HG02642 (cell line): ENCODE results near the gene SLC35F2.
"Not testable (repeated sequence)": the region's sequence is repeated elsewhere in the genome, so short reads cannot be mapped to it uniquely, and the experiment has no call there.

ENCODE experiments used
- ATAC-seq: cut with Tn5 transposase; IDR thresholded peaks from one replicate; pipeline ENCODE4 v1.9.1; 2021; ENCODE audit warnings: mild to moderate bottlenecking; ENCODE audit not compliant: unreplicated experiment, poor library complexity

SLC35F2 gene

GRCh38 chr11:107791343-107792048 lies 67.1 kb downstream of the SLC35F2 start:
- no peak for ATAC-seq

- no peak for ATAC-seq
These were observed 68.8 kb downstream of the SLC35F2 start for GRCh38 chr11:107789767-107790166.

DNA sequence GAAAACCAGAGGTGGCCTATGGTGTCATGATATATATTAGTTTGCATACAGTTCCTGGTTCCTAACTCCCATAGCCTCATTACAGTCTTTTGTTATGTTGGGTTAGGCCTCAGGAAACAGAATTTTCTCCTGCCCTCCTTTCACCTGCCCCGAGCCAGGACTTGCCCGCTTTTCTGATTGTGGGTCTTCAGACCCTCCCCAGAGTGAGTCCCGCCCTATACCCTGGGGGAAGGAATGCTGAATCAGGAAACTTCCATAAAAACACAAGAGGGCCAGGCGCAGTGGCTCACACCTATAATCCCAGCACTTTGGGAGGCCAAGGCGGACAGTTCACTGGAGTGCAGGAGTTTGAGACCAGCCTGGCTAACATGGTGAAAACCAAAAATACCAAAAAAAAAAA lies 70.9 kb downstream of the SLC35F2 start:
- no peak for ATAC-seq

- ATAC-seq: no peak
These were observed 73.2 kb downstream of the SLC35F2 start for GRCh38 chr11:107785401-107785800.

- ATAC-seq: no peak
These were observed 75.5 kb downstream of the SLC35F2 start for GRCh38 chr11:107783121-107783520.

DNA sequence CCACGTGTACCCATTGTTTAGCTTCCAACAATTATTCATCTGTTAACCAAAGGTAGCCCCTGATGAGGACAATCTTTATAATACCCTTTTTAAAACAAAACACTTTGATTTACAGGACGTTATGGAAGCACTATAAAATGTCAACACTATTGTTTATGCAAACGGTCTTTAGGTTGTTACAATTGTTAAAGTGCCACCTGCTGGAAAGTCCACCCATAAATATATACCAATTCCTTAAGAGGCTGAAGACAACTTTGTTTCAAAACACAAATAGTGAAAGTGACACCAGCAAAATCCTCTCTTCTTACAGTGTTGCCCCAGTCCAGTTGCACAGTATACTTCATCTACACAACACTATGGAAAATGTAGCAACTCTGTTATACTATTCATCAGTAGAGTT lies 77.8 kb downstream of the SLC35F2 start:
- no peak for ATAC-seq

GRCh38 chr11:107780136-107780535 lies 78.5 kb downstream of the SLC35F2 start:
- ATAC-seq: no peak

DNA sequence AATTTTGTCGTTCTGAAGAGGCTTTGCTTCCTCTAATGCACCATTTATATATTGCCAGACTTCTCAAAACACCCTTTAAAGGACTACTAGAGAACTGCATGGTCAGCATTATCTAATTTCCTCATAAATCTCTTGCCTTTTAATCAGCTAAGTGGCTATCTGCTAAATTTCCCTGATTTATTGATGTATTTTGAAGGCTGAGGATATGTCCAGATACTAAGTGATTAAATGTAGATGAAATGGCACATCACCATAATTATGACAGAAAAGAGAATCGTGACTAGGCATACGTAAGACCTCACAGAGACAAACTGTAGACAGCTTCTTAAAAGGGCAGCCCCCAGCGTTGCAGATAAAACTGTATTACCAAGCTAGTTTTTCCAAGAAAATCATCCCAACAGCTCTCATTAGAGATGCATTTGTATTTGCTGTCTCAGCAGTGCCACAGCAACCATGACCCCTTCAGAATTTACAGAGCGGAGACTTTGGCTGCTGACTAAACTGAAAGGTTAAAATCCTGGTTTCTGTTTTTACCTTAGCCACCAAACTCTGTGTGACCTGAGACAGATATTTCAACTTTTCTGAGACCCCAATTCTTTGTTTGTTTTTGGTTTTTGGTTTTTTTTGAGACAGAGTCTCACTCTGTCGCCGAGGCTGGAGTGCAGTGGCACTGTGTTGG lies 79.6 kb downstream of the SLC35F2 start:
- no peak for ATAC-seq

DNA sequence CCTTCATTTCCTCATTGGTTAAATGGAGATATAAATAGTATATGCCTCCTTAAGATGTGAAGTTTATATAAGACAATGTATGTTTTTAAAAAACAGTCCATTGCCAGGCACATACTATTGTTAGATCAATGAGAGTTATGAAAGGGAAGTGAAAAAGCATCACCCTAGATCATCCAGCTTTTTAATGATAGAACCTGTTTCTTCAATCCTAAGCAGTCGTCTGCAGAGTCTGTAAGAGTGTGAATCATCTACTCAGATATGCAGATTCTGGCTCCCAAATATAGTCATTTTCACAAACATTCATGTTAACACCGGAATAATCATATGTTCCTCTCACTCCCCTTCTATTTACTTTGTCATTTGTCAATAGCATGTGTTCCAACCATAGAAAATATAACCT lies 81.5 kb downstream of the SLC35F2 start:
- no peak for ATAC-seq

DNA sequence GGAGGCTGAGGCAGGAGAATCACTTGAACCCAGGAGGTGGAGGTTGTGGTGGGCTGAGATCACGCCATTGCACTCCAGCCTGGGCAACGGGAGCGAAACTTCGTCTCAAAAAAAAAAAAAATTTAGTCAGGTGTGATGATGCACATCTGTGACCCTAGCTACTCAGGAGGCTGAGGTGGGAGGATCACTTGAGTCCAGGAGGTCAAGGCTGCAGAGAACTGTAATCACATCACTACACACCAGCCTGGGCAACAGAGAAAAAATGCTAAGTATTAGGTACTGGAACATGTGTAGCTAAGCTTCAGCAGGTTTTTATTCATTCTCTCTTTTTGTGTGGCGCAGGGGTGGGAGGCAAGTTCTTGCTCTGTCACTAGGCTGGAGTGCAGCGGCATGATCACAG lies 82.5 kb downstream of the SLC35F2 start:
- no peak for ATAC-seq

GRCh38 chr11:107770551-107770951 lies 88.0 kb downstream of the SLC35F2 start:
- no peak for ATAC-seq

DNA sequence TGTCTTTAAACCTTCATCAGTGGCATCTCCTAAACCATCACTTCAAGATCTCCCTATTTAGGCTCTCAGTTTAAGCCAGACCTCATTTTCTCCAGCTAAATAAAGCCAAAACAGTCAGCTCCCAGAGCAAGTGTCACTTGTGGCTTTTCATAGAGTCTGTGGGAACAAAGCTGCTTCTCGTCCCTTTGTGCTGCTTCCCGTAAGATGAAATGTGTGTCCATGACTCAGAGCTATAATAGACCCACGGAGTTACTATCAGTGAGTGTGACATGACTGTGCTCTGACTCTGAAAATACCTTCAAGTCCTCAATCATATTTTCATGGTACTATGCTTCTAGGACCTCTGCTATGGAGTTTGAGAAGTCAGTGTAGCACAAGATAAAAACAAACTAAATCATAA lies 89.4 kb downstream of the SLC35F2 start:
- ATAC-seq: no peak

- ATAC-seq: not testable (repeated sequence)
These were observed 99.8 kb downstream of the SLC35F2 start for GRCh38 chr11:107758719-107759355.

- ATAC-seq: no peak
These were observed 100.9 kb downstream of the SLC35F2 start for GRCh38 chr11:107757661-107758060.

- no peak for ATAC-seq
These were observed 102.0 kb downstream of the SLC35F2 start for GRCh38 chr11:107756553-107756952.

DNA sequence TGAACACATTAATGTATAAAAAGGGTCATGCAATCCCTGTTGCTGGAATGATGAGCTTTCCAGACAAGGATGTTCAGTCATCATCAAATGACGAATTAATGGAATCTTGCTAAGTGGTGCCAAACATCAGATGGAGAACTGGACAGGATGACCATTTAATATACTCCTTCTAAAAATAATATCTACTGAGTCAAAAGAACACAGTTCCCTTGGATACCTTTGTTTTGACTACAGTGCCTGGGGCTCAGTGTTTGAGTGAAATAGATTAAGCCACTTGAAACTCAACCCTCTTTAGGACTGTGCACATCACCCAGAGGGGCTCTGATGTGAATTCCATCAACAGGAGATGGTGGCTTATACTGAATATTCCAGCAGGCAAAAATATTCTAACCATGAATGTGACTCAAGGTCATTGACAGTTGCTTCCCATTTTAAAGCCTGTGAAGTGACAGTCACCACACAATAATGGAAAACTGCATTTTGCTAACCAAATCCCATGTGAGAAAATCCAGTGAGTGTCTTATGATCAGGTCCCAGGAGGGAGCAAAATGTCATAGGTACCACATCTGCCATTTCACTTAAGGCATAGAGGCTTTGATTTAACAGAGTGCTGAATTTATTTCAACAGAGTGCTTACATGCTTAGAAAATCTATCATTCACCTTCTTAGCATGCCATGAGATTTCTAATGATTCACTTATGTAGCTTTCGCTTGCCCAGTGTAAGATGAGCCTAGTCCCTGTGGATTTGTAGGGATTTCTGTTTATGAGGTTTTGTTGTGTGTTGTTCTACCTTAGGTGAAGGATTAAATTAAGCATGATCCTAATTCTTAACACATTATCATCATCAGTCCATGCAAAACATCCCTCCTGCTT lies 105.4 kb downstream of the SLC35F2 start:
- no peak for ATAC-seq

- ATAC-seq: no peak
These were observed 106.1 kb downstream of the SLC35F2 start for GRCh38 chr11:107752508-107752907.

DNA sequence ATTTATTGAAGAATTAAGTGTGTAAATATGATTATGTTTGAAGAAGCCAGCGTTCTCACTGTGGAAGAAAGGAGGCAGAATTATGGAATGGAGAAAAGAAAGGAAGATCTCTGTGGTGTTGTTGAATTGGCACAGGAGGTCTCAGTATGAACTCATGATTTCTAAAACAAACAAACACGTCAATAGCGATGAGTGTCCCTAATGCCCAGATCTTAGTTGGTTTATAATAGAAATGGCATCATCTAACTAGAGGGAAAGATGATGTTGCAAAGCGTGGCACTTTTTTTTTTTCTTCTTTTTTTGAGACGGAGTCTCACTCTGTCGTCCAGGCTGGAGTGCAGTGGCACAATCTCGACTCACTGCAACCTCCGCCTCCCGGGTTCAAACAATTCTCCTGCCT lies 107.5 kb downstream of the SLC35F2 start:
- ATAC-seq: no peak

DNA sequence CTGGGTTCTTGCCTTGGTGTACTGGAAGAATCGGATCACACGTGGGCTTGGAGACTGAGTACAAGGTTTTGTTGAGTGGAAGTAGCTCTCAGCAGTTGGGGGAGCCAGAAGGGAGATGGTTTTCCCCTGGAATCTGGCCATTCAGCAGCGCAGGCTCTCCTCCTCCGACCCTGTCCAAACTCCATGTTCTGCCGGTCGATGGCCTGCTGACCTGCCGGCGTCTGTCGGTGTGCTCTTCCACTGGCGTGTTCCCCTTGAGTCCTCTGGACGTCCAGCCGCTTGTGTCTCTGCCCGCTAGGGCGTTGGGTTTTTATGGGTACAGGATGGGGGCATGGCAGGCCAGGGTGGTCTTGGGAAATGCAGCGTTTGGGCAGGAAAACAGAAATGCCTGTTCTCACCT lies 108.3 kb downstream of the SLC35F2 start:
- ATAC-seq: no peak

DNA sequence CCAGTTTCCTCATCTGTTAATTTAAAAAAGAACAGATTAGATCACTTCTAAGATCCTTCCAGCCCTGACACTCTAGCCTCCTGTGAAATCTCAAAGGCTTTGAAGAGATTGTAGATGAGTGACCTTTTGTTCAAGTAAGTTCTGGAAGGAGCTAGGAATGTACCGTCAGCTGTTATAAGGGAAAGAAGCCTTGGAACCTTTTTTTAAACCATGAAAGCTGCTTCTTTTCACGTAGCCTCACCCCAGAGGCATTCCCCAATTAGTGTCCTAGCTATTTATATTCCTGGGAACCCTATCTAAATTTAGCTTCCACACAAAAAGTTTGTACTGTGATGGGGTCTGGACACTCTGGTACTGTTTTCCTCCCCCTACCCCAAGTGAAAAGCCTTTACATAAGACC lies 111.0 kb downstream of the SLC35F2 start:
- no peak for ATAC-seq

GRCh38 chr11:107744736-107745135 lies 113.9 kb downstream of the SLC35F2 start:
- ATAC-seq: no peak
